Mesothelial cell of epicardium (in vitro differentiated cells): ENCODE data around the gene RAB8A. TPM values are rescaled to one million over a fixed set of nuclear protein-coding genes. Genes with fewer than 3 reads are reported as not detected.

Source experiments
- DNase-seq, 2 experiments: peaks; one replicate each; pipeline ENCODE4 v3.0.0; 2021; ENCODE audit warnings: low spot score in 2 of 2; ENCODE audit not compliant: unreplicated experiment in 2 of 2
- H3K27ac Mint-ChIP-seq: 2 replicates; pipeline ENCODE4 v1.8.0; 2021; ENCODE audit warnings: mixed read lengths
- H3K27me3 Mint-ChIP-seq: 2 replicates; pipeline ENCODE4 v1.8.0; 2021; ENCODE audit warnings: low read depth, mixed read lengths
- H3K36me3 Mint-ChIP-seq: 2 replicates; pipeline ENCODE4 v1.8.0; 2021; ENCODE audit warnings: mixed read lengths
- H3K4me1 Mint-ChIP-seq: 2 replicates; pipeline ENCODE4 v1.8.0; 2021; ENCODE audit warnings: mixed read lengths
- H3K4me3 Mint-ChIP-seq: 2 replicates; pipeline ENCODE4 v1.8.0; 2021; ENCODE audit warnings: mild to moderate bottlenecking, moderate library complexity, mixed read lengths
- H3K9me3 Mint-ChIP-seq: 2 replicates; pipeline ENCODE4 v1.8.0; 2021; ENCODE audit warnings: mixed read lengths
- CTCF ChIP-seq: fragments of 200-600 bp; sonication (generic); IDR thresholded peaks from one replicate; pipeline ENCODE4 v1.5.0; 2021; ENCODE audit warnings: antibody characterized with exemption; ENCODE audit not compliant: unreplicated experiment
- total RNA-seq: library from RNA; stranded (reverse); gene quantifications from 3 replicates; pipeline ENCODE4 v1.2.1, GENCODE V29; 2021

The RAB8A gene
- total RNA-seq, 1 donor from 2014 or later: 69.4 TPM

GRCh38 chr19:16121967-16122366 lies 10.3 kb downstream of the RAB8A start:
- no peaks in the 10 kb centered on the region for H3K9me3 Mint-ChIP-seq
- H3K4me1 Mint-ChIP-seq: no peaks in the 10 kb centered on the region
- DNase-seq: no peak
- H3K27ac Mint-ChIP-seq: no peak overlapping the region
- peaks cover 19% of the 10 kb centered on the region for H3K36me3 Mint-ChIP-seq
- no peak overlapping the region for H3K4me3 Mint-ChIP-seq
- no peaks in the 10 kb centered on the region for H3K27me3 Mint-ChIP-seq
- TF ChIP-seq CTCF: no peak

GRCh38 chr19:16124953-16125352 lies 13.3 kb downstream of the RAB8A start:
- no peaks in the 10 kb centered on the region for H3K4me1 Mint-ChIP-seq
- H3K9me3 Mint-ChIP-seq: no peaks in the 10 kb centered on the region
- H3K27ac Mint-ChIP-seq: no peak overlapping the region
- no peaks in the 10 kb centered on the region for H3K27me3 Mint-ChIP-seq
- peaks cover 24% of the 10 kb centered on the region for H3K36me3 Mint-ChIP-seq
- no peak for DNase-seq
- H3K4me3 Mint-ChIP-seq: no peak overlapping the region
- no peak for TF ChIP-seq CTCF

- Mint-ChIP-seq H3K4me1 (no peaks in the 10 kb centered on the region), H3K4me3 (no peak overlapping the region), H3K27ac (no peak overlapping the region), H3K9me3 (no peaks in the 10 kb centered on the region), H3K36me3 (peaks cover 28% of the 10 kb centered on the region), H3K27me3 (no peaks in the 10 kb centered on the region)
- DNase-seq: no peak
- TF ChIP-seq CTCF: no peak
Observed at GRCh38 chr19:16125737-16126495, 14.2 kb downstream of the RAB8A start.

- no peak overlapping the region for H3K4me3 Mint-ChIP-seq
- H3K27me3 Mint-ChIP-seq: no peaks in the 10 kb centered on the region
- peaks cover 35% of the 10 kb centered on the region for H3K36me3 Mint-ChIP-seq
- no peak overlapping the region for H3K27ac Mint-ChIP-seq
- DNase-seq: no peak
- H3K4me1 Mint-ChIP-seq: no peaks in the 10 kb centered on the region
- peaks cover 5% of the 10 kb centered on the region for H3K9me3 Mint-ChIP-seq
- TF ChIP-seq CTCF: no peak
Observed at GRCh38 chr19:16127080-16127479, 15.4 kb downstream of the RAB8A start.

- H3K4me1 Mint-ChIP-seq: no peaks in the 10 kb centered on the region
- TF ChIP-seq CTCF: no peak
- H3K27ac Mint-ChIP-seq: no peak overlapping the region
- peaks cover 5% of the 10 kb centered on the region for H3K9me3 Mint-ChIP-seq
- H3K4me3 Mint-ChIP-seq: no peak overlapping the region
- DNase-seq: no peak
- peaks cover 42% of the 10 kb centered on the region for H3K36me3 Mint-ChIP-seq
- no peaks in the 10 kb centered on the region for H3K27me3 Mint-ChIP-seq
Observed at GRCh38 chr19:16127776-16128371, 16.2 kb downstream of the RAB8A start.
